ENCODE measurements around the gene PRR29. TPM values are rescaled to one million over a fixed set of nuclear protein-coding genes. Genes with fewer than 3 reads are reported as not detected.

Gene PRR29
- total RNA-seq, 1 donor from 2014 or later, result 0.08 TPM

GRCh38 chr17:64001763-64002529, 3.8 kb downstream of the PRR29 start:
- Histone ChIP-seq H3K27me3 (ENCODE audit: control insufficient read depth, insufficient read depth, low read length) (peaks cover 24% of the 10 kb centered on the region), H3K36me3 (ENCODE audit: control insufficient read depth, insufficient read depth, low read length) (no peaks in the 10 kb centered on the region), H3K4me3 (ENCODE audit: low read depth, low read length) (no peak overlapping the region)
- no peak for DNase-seq (ENCODE audit: low read depth)
- TF ChIP-seq, protein P1, sequence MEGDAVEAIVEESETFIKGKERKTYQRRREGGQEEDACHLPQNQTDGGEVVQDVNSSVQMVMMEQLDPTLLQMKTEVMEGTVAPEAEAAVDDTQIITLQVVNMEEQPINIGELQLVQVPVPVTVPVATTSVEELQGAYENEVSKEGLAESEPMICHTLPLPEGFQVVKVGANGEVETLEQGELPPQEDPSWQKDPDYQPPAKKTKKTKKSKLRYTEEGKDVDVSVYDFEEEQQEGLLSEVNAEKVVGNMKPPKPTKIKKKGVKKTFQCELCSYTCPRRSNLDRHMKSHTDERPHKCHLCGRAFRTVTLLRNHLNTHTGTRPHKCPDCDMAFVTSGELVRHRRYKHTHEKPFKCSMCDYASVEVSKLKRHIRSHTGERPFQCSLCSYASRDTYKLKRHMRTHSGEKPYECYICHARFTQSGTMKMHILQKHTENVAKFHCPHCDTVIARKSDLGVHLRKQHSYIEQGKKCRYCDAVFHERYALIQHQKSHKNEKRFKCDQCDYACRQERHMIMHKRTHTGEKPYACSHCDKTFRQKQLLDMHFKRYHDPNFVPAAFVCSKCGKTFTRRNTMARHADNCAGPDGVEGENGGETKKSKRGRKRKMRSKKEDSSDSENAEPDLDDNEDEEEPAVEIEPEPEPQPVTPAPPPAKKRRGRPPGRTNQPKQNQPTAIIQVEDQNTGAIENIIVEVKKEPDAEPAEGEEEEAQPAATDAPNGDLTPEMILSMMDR (IDR thresholded peaks at IDR 0.05; ENCODE audit: insufficient read depth, low read length, poor library complexity, severe bottlenecking), result no peak

GRCh38 chr17:64002658-64003525, 4.7 kb downstream of the PRR29 start:
- Histone ChIP-seq H3K4me3 (ENCODE audit: low read depth, low read length) (no peak overlapping the region), H3K36me3 (ENCODE audit: control insufficient read depth, insufficient read depth, low read length) (no peaks in the 10 kb centered on the region), H3K27me3 (ENCODE audit: control insufficient read depth, insufficient read depth, low read length) (peaks cover 16% of the 10 kb centered on the region)
- TF ChIP-seq, protein P1 (IDR thresholded peaks at IDR 0.05; ENCODE audit: insufficient read depth, low read length, poor library complexity, severe bottlenecking), result no peak
- DNase-seq (ENCODE audit: low read depth), result no peak

- no peaks in the 10 kb centered on the region for H3K36me3 ChIP-seq (ENCODE audit: control insufficient read depth, insufficient read depth, low read length)
- TF ChIP-seq, protein P1 (IDR thresholded peaks at IDR 0.05; ENCODE audit: insufficient read depth, low read length, poor library complexity, severe bottlenecking), result no peak
- DNase-seq (ENCODE audit: low read depth), result no peak
These were observed 5.5 kb downstream of the PRR29 start for GRCh38 chr17:64003526-64004121.

DNA sequence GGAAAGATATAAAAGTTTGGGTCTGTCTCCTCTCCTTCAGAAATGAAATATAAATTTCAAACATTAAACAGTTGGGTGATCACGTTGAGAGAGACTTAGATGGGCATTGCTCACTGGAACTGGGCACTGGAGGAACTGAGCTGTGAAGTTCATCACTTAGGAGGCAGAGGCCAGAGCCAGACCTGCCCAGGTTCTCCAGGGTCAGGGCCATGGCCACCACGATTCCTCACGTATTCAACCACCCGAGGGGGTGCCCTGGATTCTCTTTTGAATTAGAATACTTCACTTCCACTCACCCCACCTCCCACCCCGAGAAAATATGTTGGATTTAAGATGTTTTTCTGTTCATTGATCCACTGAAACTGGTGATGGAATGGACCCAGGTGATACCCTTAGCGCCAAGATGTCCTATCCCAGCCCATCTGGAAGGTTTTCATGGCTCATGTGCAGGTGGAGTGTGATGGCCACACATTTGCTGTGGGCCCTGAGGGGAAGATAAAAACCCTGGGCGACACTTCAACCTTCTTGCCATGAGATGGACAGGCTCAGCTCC, 6.1 kb downstream of the PRR29 start:
- no peak overlapping the region for H3K4me3 ChIP-seq (ENCODE audit: low read depth, low read length)
- TF ChIP-seq, protein P1 (IDR thresholded peaks at IDR 0.05; ENCODE audit: insufficient read depth, low read length, poor library complexity, severe bottlenecking), result no peak
- no peak for DNase-seq (ENCODE audit: low read depth)
- no peaks in the 10 kb centered on the region for H3K36me3 ChIP-seq (ENCODE audit: control insufficient read depth, insufficient read depth, low read length)
- H3K27me3 ChIP-seq (ENCODE audit: control insufficient read depth, insufficient read depth, low read length), result peaks cover 6% of the 10 kb centered on the region

More at GRCh38 chr17:64003526-64004121, 5.5 kb downstream of the PRR29 start:
- Histone ChIP-seq H3K4me3 (ENCODE audit: low read depth, low read length) (no peak overlapping the region), H3K27me3 (ENCODE audit: control insufficient read depth, insufficient read depth, low read length) (peaks cover 10% of the 10 kb centered on the region)

DNA sequence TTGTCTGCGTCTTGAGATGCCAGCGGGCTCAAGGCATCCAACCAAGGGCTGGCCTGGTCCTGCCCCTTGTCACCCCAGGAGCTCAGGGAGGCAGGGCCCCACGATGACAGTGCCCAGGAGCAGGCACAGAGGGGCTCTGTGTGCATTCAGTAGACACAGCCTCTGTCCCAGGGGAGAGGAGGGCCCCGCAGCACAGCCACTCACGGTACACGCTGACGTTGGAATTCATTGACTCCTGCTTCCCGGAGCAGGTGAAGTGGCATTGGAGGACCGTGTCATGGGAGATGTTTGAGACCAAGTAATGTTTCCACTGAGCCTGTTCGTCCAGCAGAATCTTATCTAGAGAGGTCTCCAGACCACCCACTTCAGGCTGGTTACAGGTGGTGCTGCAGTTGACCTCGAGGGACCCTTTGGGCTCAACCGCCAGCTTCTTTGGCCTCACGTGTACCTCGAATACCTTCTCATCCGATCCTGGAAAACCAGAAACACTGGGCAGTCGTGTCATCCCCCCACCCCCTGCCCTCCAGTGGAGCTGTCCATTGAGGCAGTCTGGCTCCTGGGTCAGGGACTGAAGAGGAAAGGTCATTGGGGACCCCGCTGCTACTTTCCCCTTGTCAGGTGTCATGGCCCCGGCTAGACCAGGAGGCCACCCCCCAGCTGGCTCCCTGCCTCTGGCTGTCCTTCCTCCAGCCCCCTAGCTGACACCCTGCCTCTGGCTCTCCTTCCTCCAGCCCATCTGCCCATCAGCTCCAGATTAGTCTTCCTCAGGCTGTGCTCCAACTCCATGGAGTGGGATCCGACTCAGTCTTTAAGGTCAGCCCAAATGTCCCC, 7.0 kb downstream of the PRR29 start:
- Histone ChIP-seq H3K4me3 (ENCODE audit: low read depth, low read length) (no peak overlapping the region), H3K36me3 (ENCODE audit: control insufficient read depth, insufficient read depth, low read length) (no peaks in the 10 kb centered on the region)
- no peak for DNase-seq (ENCODE audit: low read depth)

More for the DNA sequence above, 7.0 kb downstream of the PRR29 start:
- TF ChIP-seq, protein P1 (IDR thresholded peaks at IDR 0.05; ENCODE audit: insufficient read depth, low read length, poor library complexity, severe bottlenecking), result no peak
- H3K27me3 ChIP-seq (ENCODE audit: control insufficient read depth, insufficient read depth, low read length), result peaks cover 2% of the 10 kb centered on the region

All from kidney epithelial cell (primary cell).